PC-9 (cell line): ENCODE data around the gene DIRAS1. TPM values are rescaled to one million over a fixed set of nuclear protein-coding genes. Genes with fewer than 3 reads are reported as not detected.
"Not testable (repeated sequence)": the region's sequence is repeated elsewhere in the genome, so short reads cannot be mapped to it uniquely, and the experiment has no call there.

Experiments
- BruUV-seq: library from RNA; stranded (reverse); fragments of 400-500 nt; replicated peaks from 2 replicates; lab custom pipeline; 2021; lab: Mats Ljungman, UMichigan
- CTCF ChIA-PET: fragments of 300-600 bp; sonication (Branson Sonifier 250); formaldehyde crosslinking; loops from one replicate; lab custom pipeline; 2022; ENCODE audit warnings: antibody characterized with exemption; lab: Charles Lee
- POLR2A ChIA-PET: fragments of 300-600 bp; sonication (Branson Sonifier 250); formaldehyde crosslinking; loops from one replicate; lab custom pipeline; 2022; ENCODE audit warnings: antibody characterized with exemption; ENCODE audit not compliant: unreplicated experiment; lab: Charles Lee
- DNase-seq, 2 experiments: peaks; one replicate each; pipeline versions ENCODE4 v3.0.0 to v3.0.0-alpha.2; 2015 to 2022; ENCODE audit warnings: mixed read lengths in 1 of 2
- H2AFZ ChIP-seq: fragments of 200-600 bp; sonication (generic); 2 replicates; pipeline ENCODE4 v1.8.1; 2017; ENCODE audit warnings: antibody characterized with exemption
- H3F3A ChIP-seq: fragments of 200-600 bp; sonication (generic); 2 replicates; pipeline ENCODE4 v1.8.1; 2017; ENCODE audit warnings: antibody characterized with exemption, mild to moderate bottlenecking, low read depth; ENCODE audit not compliant: insufficient read depth
- H3K27ac ChIP-seq: fragments of 200-600 bp; sonication (generic); 2 replicates; pipeline ENCODE4 v1.6.1; 2016; ENCODE audit warnings: mixed run types
- H3K27me3 ChIP-seq: fragments of 200-600 bp; sonication (generic); 2 replicates; pipeline ENCODE4 v1.6.1; 2016; ENCODE audit warnings: low read depth, mixed run types; ENCODE audit not compliant: insufficient read depth
- H3K36me3 ChIP-seq: fragments of 200-600 bp; sonication (generic); 2 replicates; pipeline ENCODE4 v1.6.1; 2016; ENCODE audit warnings: low read depth, mixed run types
- H3K4me1 ChIP-seq: fragments of 200-600 bp; sonication (generic); replicated peaks from 2 replicates; pipeline ENCODE4 v1.6.1; 2016; ENCODE audit warnings: mixed run types; ENCODE audit not compliant: insufficient read depth
- H3K4me2 ChIP-seq: fragments of 200-600 bp; sonication (generic); 2 replicates; pipeline ENCODE4 v1.6.1; 2017; ENCODE audit warnings: mixed run types
- H3K4me3 ChIP-seq: fragments of 200-600 bp; sonication (generic); 2 replicates; pipeline ENCODE4 v1.6.1; 2016; ENCODE audit warnings: mixed run types
- H3K79me2 ChIP-seq: fragments of 200-600 bp; sonication (generic); 2 replicates; pipeline ENCODE4 v1.6.1; 2017; ENCODE audit warnings: low read depth, mixed run types
- H3K9me2 ChIP-seq: fragments of 200-600 bp; sonication (generic); 2 replicates; pipeline ENCODE4 v1.8.1; 2017; ENCODE audit warnings: mild to moderate bottlenecking; ENCODE audit not compliant: insufficient read depth
- H3K9me3 ChIP-seq: fragments of 200-600 bp; sonication (generic); 2 replicates; pipeline ENCODE4 v1.8.1; 2016; ENCODE audit warnings: low read depth; ENCODE audit not compliant: insufficient read depth
- H4K20me1 ChIP-seq: fragments of 200-600 bp; sonication (generic); 2 replicates; pipeline ENCODE4 v1.8.1; 2017; ENCODE audit not compliant: insufficient read depth
- CTCF ChIP-seq: fragments of 200-600 bp; sonication (generic); conservative IDR thresholded peaks from 2 replicates; pipeline ENCODE4 v1.6.1; 2017; ENCODE audit warnings: mixed run types, antibody characterized with exemption, mild to moderate bottlenecking, moderate library complexity
- EZH2 ChIP-seq: fragments of 200-600 bp; sonication (generic); IDR thresholded peaks from 2 replicates; pipeline ENCODE4 v1.8.0; 2017; ENCODE audit warnings: antibody characterized with exemption, low read depth
- intact Hi-C: fragments of 100-400 bp; cut with micrococcal nuclease; formaldehyde crosslinking; loops from one replicate; pipeline ENCODE4 v1.10.0; 2022; ENCODE audit not compliant: unreplicated experiment
- total RNA-seq: library from RNA; stranded (reverse); gene quantifications from 2 replicates; pipeline ENCODE4 v1.2.3, GENCODE V29; 2021

The DIRAS1 gene
- total RNA-seq, 1 experiment from 2014 or later = 0.57 TPM

- no peak overlapping the region for H3K4me2 ChIP-seq
- BruUV-seq = no TSS peak
Observed at GRCh38 chr19:2668175-2668763, 52.9 kb downstream of the DIRAS1 start.

GRCh38 chr19:2667349-2667748 is 53.8 kb downstream of the DIRAS1 start:
- DNase-seq, intact Hi-C loops, H3K9me2 ChIP-seq, H3K4me2 ChIP-seq, POLR2A ChIA-PET, H3K4me1 ChIP-seq, H3K4me3 ChIP-seq, CTCF ChIA-PET, H2AFZ ChIP-seq, H3K36me3 ChIP-seq, BruUV-seq, H3K27ac ChIP-seq, H3K9me3 ChIP-seq, H3F3A ChIP-seq, H3K79me2 ChIP-seq, H4K20me1 ChIP-seq: not testable (repeated sequence)
- peaks cover 20% of the 10 kb centered on the region; the same call in 1 of the 2 replicates for H3K27me3 ChIP-seq

More at GRCh38 chr19:2668175-2668763, 52.9 kb downstream of the DIRAS1 start:
- H3K79me2 ChIP-seq = no peaks in the 10 kb centered on the region
- H3F3A ChIP-seq = no peaks in the 10 kb centered on the region
- H4K20me1 ChIP-seq = no peaks in the 10 kb centered on the region
- no peaks in the 10 kb centered on the region for H3K9me3 ChIP-seq
- H3K9me2 ChIP-seq = no peaks in the 10 kb centered on the region
- no peaks in the 10 kb centered on the region for H3K4me1 ChIP-seq
- POLR2A ChIA-PET = no interaction called here
- no peak overlapping the region for H3K4me3 ChIP-seq
- DNase-seq = no peak
- no peak overlapping the region for H2AFZ ChIP-seq
- CTCF ChIA-PET = no interaction called here
- H3K36me3 ChIP-seq = no peaks in the 10 kb centered on the region
- intact Hi-C loops = no loop called here
- peaks cover 20% of the 10 kb centered on the region; the same call in 1 of the 2 replicates for H3K27me3 ChIP-seq
- H3K27ac ChIP-seq = no peak overlapping the region
- TF ChIP-seq EZH2 (no peak), CTCF (no peak)

- no peaks in the 10 kb centered on the region for H3K9me3 ChIP-seq
- POLR2A ChIA-PET = no interaction called here
- no peak overlapping the region for H3K4me3 ChIP-seq
- no peaks in the 10 kb centered on the region for H3K4me1 ChIP-seq
- CTCF ChIA-PET = no interaction called here
- no peaks in the 10 kb centered on the region for H3F3A ChIP-seq
- no peak overlapping the region for H2AFZ ChIP-seq
- BruUV-seq = no TSS peak
- no peaks in the 10 kb centered on the region for H3K36me3 ChIP-seq
- no peak for TF ChIP-seq CTCF
- no peak for TF ChIP-seq EZH2
- no peaks in the 10 kb centered on the region for H3K9me2 ChIP-seq
- no peaks in the 10 kb centered on the region for H3K79me2 ChIP-seq
- H3K27me3 ChIP-seq = peaks cover 23% of the 10 kb centered on the region; the same call in 1 of the 2 replicates
- no peak overlapping the region for H3K4me2 ChIP-seq
- no peak overlapping the region for H3K27ac ChIP-seq
- DNase-seq = no peak
- H4K20me1 ChIP-seq = no peaks in the 10 kb centered on the region
- intact Hi-C loops = no loop called here
Observed at GRCh38 chr19:2666344-2666994, 54.7 kb downstream of the DIRAS1 start.
